Measurements from ENCODE around the gene DDX43.

The DDX43 gene

GRCh38 chr6:73353636-73354593, 40.7 kb upstream of the DDX43 start, which contains the start of gene DPPA5:
Gene DPPA5, minus strand, starts transcription at chr6:73354276. Its CDS starts 51 bp downstream, at chr6:73354225.
- no peak for TF ChIP-seq CTCF (conservative IDR thresholded peaks at IDR 0.05; ENCODE audit: low read length)
- no peak for TF ChIP-seq EZH2phosphoT487 (IDR thresholded peaks at IDR 0.05; ENCODE audit: borderline replicate concordance)
- no peak within 1 kb of the TSS for H3K4me2 ChIP-seq (ENCODE audit: low read depth, low read length, poor library complexity, severe bottlenecking)
- no peaks in the 10 kb centered on the region for H3K79me2 ChIP-seq (ENCODE audit: insufficient read depth, low read length)
- no peaks in the 10 kb centered on the region for H3K27me3 ChIP-seq (ENCODE audit: insufficient read depth, low read length, poor library complexity, severe bottlenecking)
- no peaks in the 10 kb centered on the region for H3K4me1 ChIP-seq (ENCODE audit: insufficient read depth, low read length, poor library complexity, severe bottlenecking)
- H3K9me2 ChIP-seq (replicated peaks; ENCODE audit: low read depth, low read length), result no peaks in the 10 kb centered on the region
- no peaks in the 10 kb centered on the region for H3F3A ChIP-seq (ENCODE audit: low read depth)
- H3K9ac ChIP-seq (ENCODE audit: low read depth, low read length, poor library complexity, severe bottlenecking), result no peak within 1 kb of the TSS
- no peaks in the 10 kb centered on the region for H3K9me3 ChIP-seq (ENCODE audit: insufficient read depth, low read depth, low read length)
- H4K20me1 ChIP-seq (ENCODE audit: insufficient read depth, low read length, poor library complexity, severe bottlenecking), result no peaks in the 10 kb centered on the region
- no peak within 1 kb of the TSS for H2AFZ ChIP-seq (ENCODE audit: low read length)
- H3K4me3 ChIP-seq (ENCODE audit: low read length, poor library complexity, severe bottlenecking), result no peak within 1 kb of the TSS
- no peaks in the 10 kb centered on the region for H3K36me3 ChIP-seq (ENCODE audit: insufficient read depth, low read length)

GRCh38 chr6:73362358-73362757, 32.3 kb upstream of the DDX43 start, which contains the start of gene KHDC3L:
Gene KHDC3L, plus strand, starts transcription at chr6:73362658. Its CDS starts 72 bp downstream, at chr6:73362730.
- Histone ChIP-seq H3K9me2 (replicated peaks; ENCODE audit: low read depth, low read length) (no peaks in the 10 kb centered on the region), H3K27me3 (ENCODE audit: insufficient read depth, low read length, poor library complexity, severe bottlenecking) (no peaks in the 10 kb centered on the region), H2AFZ (ENCODE audit: low read length) (no peak within 1 kb of the TSS), H3K36me3 (ENCODE audit: insufficient read depth, low read length) (no peaks in the 10 kb centered on the region), H3K4me1 (ENCODE audit: insufficient read depth, low read length, poor library complexity, severe bottlenecking) (no peaks in the 10 kb centered on the region), H3K9ac (ENCODE audit: low read depth, low read length, poor library complexity, severe bottlenecking) (no peak within 1 kb of the TSS), H3F3A (ENCODE audit: low read depth) (no peaks in the 10 kb centered on the region), H3K4me3 (ENCODE audit: low read length, poor library complexity, severe bottlenecking) (no peak within 1 kb of the TSS), H4K20me1 (ENCODE audit: insufficient read depth, low read length, poor library complexity, severe bottlenecking) (no peaks in the 10 kb centered on the region), H3K4me2 (ENCODE audit: low read depth, low read length, poor library complexity, severe bottlenecking) (no peak within 1 kb of the TSS), H3K9me3 (ENCODE audit: insufficient read depth, low read depth, low read length) (no peaks in the 10 kb centered on the region), H3K79me2 (ENCODE audit: insufficient read depth, low read length) (no peaks in the 10 kb centered on the region)
- TF ChIP-seq CTCF (conservative IDR thresholded peaks at IDR 0.05; ENCODE audit: low read length) (no peak), EZH2phosphoT487 (IDR thresholded peaks at IDR 0.05; ENCODE audit: borderline replicate concordance) (no peak)

GRCh38 chr6:73362869-73363536, 31.6 kb upstream of the DDX43 start:
- H3F3A ChIP-seq (ENCODE audit: low read depth), result no peaks in the 10 kb centered on the region
- no peaks in the 10 kb centered on the region for H3K9me3 ChIP-seq (ENCODE audit: insufficient read depth, low read depth, low read length)
- H3K36me3 ChIP-seq (ENCODE audit: insufficient read depth, low read length), result no peaks in the 10 kb centered on the region
- H3K27me3 ChIP-seq (ENCODE audit: insufficient read depth, low read length, poor library complexity, severe bottlenecking), result no peaks in the 10 kb centered on the region
- H3K4me2 ChIP-seq (ENCODE audit: low read depth, low read length, poor library complexity, severe bottlenecking), result no peak overlapping the region
- no peak overlapping the region for H3K9ac ChIP-seq (ENCODE audit: low read depth, low read length, poor library complexity, severe bottlenecking)
- H3K79me2 ChIP-seq (ENCODE audit: insufficient read depth, low read length), result no peaks in the 10 kb centered on the region
- H3K4me1 ChIP-seq (ENCODE audit: insufficient read depth, low read length, poor library complexity, severe bottlenecking), result no peaks in the 10 kb centered on the region
- no peak overlapping the region for H2AFZ ChIP-seq (ENCODE audit: low read length)
- TF ChIP-seq EZH2phosphoT487 (IDR thresholded peaks at IDR 0.05; ENCODE audit: borderline replicate concordance), result no peak
- no peak for TF ChIP-seq CTCF (conservative IDR thresholded peaks at IDR 0.05; ENCODE audit: low read length)
- H3K4me3 ChIP-seq (ENCODE audit: low read length, poor library complexity, severe bottlenecking), result no peak overlapping the region
- no peaks in the 10 kb centered on the region for H3K9me2 ChIP-seq (replicated peaks; ENCODE audit: low read depth, low read length)
- no peaks in the 10 kb centered on the region for H4K20me1 ChIP-seq (ENCODE audit: insufficient read depth, low read length, poor library complexity, severe bottlenecking)

All from Loucy (cell line).